Chondrocyte (in vitro differentiated cells): ENCODE results near the gene FNDC10. TPM values are rescaled to one million over a fixed set of nuclear protein-coding genes. Genes with fewer than 3 reads are reported as not detected.

Experiments
- DNase-seq: peaks from one replicate; pipeline ENCODE4 v3.0.0; 2021; ENCODE audit warnings: mixed read lengths, low spot score
- H3K27ac Mint-ChIP-seq: one replicate; pipeline ENCODE4 v1.8.0; 2021; ENCODE audit warnings: mild to moderate bottlenecking, moderate library complexity, mixed read lengths; ENCODE audit not compliant: unreplicated experiment
- H3K27me3 Mint-ChIP-seq: 2 replicates; pipeline ENCODE4 v1.8.0; 2021; ENCODE audit warnings: low read depth, mixed read lengths
- H3K36me3 Mint-ChIP-seq: 2 replicates; pipeline ENCODE4 v1.8.0; 2021; ENCODE audit warnings: low read depth, mixed read lengths
- H3K4me1 Mint-ChIP-seq: 2 replicates; pipeline ENCODE4 v1.8.0; 2021; ENCODE audit warnings: low read depth, mild to moderate bottlenecking, mixed read lengths
- H3K4me3 Mint-ChIP-seq: one replicate; pipeline ENCODE4 v1.8.0; 2021; ENCODE audit warnings: mild to moderate bottlenecking, moderate library complexity, mixed read lengths; ENCODE audit not compliant: unreplicated experiment
- H3K9me3 Mint-ChIP-seq: 2 replicates; pipeline ENCODE4 v1.8.0; 2021; ENCODE audit warnings: low read depth, mixed read lengths
- total RNA-seq: library from RNA; stranded (reverse); gene quantifications from 3 replicates; pipeline ENCODE4 v1.2.1, GENCODE V29; 2021
- TF ChIP-seq, protein P1 (sequence below): fragments of 200-600 bp; sonication (generic); IDR thresholded peaks from 2 replicates; pipeline ENCODE4 v1.5.0; 2021; ENCODE audit warnings: antibody characterized with exemption, mild to moderate bottlenecking, moderate library complexity

Gene FNDC10
- total RNA-seq, 1 donor from 2014 or later: 24.8 TPM

DNA sequence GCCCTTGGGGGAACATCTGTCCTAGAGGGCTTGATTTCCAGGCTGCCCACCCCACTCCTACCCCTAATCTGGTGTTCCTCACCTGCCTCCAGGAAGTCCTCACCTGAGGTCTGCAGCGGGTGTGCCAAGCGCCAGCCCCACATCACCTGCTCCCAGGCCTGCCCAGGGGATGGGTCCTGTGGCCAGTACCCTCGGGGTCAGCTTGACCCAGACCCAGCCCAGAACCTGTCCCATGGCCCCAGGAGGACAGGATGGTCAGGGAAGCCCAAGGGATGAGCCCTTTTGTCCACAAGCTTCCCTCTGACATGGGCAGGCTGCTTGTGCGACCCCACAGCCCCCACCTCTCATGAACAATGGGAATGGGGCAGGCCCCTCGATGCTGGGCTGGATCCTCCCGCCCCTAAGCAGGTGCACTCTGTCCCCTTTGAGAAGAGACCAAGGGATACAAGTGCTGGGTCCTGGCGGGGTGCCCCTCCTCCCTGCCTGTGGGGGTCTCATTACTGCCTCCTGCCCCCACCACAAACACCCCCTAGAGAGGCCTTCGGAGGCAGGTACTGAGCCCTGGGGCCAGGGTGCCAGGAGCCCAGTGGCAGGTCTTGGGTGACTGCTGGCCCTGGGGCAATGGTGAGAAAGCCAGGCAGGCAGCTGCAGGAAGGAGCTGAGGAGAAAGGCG is 18.6 kb upstream of the FNDC10 start:
- H3K4me1 Mint-ChIP-seq: peaks cover 32% of the 10 kb centered on the region
- no peak for DNase-seq
- no peaks in the 10 kb centered on the region for H3K27me3 Mint-ChIP-seq
- H3K27ac Mint-ChIP-seq: no peak overlapping the region
- peaks cover 3% of the 10 kb centered on the region for H3K36me3 Mint-ChIP-seq
- H3K4me3 Mint-ChIP-seq: no peak overlapping the region
- H3K9me3 Mint-ChIP-seq: no peaks in the 10 kb centered on the region
- TF ChIP-seq, protein P1, sequence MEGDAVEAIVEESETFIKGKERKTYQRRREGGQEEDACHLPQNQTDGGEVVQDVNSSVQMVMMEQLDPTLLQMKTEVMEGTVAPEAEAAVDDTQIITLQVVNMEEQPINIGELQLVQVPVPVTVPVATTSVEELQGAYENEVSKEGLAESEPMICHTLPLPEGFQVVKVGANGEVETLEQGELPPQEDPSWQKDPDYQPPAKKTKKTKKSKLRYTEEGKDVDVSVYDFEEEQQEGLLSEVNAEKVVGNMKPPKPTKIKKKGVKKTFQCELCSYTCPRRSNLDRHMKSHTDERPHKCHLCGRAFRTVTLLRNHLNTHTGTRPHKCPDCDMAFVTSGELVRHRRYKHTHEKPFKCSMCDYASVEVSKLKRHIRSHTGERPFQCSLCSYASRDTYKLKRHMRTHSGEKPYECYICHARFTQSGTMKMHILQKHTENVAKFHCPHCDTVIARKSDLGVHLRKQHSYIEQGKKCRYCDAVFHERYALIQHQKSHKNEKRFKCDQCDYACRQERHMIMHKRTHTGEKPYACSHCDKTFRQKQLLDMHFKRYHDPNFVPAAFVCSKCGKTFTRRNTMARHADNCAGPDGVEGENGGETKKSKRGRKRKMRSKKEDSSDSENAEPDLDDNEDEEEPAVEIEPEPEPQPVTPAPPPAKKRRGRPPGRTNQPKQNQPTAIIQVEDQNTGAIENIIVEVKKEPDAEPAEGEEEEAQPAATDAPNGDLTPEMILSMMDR: no peak

DNA sequence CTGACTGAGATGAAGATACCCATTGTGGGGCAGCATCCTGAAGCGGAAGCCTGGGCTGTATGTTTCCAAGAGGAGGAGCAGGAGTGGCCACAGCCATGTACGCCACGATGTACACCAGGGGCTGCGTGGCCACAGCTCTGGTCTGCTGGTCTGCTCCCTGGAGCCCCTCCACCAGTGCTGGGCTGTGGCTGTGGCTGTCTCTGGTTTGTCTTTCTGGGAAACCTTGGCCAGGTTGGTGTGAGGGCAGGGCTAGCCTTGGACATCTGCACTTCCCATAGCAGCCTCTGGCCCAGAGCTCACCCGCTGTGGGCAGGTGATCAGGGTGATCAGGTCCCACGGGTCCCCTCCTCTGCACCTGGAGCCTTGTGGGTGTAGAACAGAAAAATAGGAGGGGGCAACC is 18.0 kb upstream of the FNDC10 start:
- no peaks in the 10 kb centered on the region for H3K27me3 Mint-ChIP-seq
- H3K36me3 Mint-ChIP-seq: peaks cover 4% of the 10 kb centered on the region
- peak overlapping the region; percentile 6 for H3K4me3 Mint-ChIP-seq
- no peaks in the 10 kb centered on the region for H3K9me3 Mint-ChIP-seq
- DNase-seq: no peak
- TF ChIP-seq, protein P1: no peak
- H3K27ac Mint-ChIP-seq: no peak overlapping the region
- H3K4me1 Mint-ChIP-seq: peaks cover 34% of the 10 kb centered on the region

GRCh38 chr1:1617516-1617915 is 17.6 kb upstream of the FNDC10 start:
- peak overlapping the region; percentile 33 for H3K27ac Mint-ChIP-seq
- H3K4me3 Mint-ChIP-seq: peak overlapping the region; percentile 82

GRCh38 chr1:1616838-1617237 is 16.9 kb upstream of the FNDC10 start:
- TF ChIP-seq, protein P1: no peak
- Mint-ChIP-seq H3K4me3 (peak overlapping the region; percentile 82), H3K4me1 (peaks cover 31% of the 10 kb centered on the region), H3K27me3 (no peaks in the 10 kb centered on the region), H3K36me3 (peaks cover 4% of the 10 kb centered on the region), H3K9me3 (no peaks in the 10 kb centered on the region), H3K27ac (no peak overlapping the region)
- DNase-seq: peak; percentile 85

More at GRCh38 chr1:1617516-1617915, 17.6 kb upstream of the FNDC10 start:
- TF ChIP-seq, protein P1: no peak
- no peak for DNase-seq
- H3K36me3 Mint-ChIP-seq: peaks cover 4% of the 10 kb centered on the region
- no peaks in the 10 kb centered on the region for H3K9me3 Mint-ChIP-seq
- no peaks in the 10 kb centered on the region for H3K27me3 Mint-ChIP-seq
- peaks cover 34% of the 10 kb centered on the region for H3K4me1 Mint-ChIP-seq

DNA sequence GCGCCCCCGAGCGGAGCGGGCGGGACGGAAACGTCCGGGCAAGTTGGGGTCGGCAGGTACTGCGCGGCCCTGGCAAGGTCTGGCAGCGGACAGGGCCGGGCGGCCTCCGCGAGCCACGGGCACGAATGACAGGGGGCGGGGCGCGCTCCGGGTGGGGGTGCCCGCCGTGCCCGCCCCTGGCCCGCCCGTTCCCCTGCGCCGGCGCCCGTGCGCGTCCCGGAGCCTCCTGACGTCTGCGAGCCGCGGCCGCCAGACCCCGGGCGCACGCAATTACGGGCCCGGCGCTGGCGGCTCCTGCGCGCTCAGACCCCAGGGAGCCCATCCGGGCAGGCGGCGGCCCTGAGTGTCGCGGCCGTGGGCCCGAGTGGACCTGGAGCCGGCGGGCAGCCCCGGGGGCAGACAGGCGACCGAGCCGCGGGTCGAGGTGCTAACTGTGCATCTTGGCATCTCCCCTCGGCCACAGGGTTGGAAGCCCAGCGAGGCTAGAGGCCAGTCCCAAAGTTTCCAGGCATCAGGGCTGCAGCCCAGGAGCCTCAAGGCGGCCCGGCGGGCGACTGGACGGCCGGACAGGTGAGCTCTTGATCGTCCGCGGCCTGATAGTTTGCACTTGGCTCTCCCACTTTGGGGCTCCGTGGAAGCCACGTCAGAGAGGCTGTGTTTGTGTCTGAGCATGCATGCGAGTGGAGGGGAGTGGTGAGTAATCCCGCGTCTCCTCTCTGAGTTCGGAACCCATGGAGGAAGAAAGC is 16.3 kb upstream of the FNDC10 start:
- H3K27ac Mint-ChIP-seq: peak overlapping the region; percentile 61
- peak overlapping the region; percentile 82 for H3K4me3 Mint-ChIP-seq
- peaks cover 4% of the 10 kb centered on the region for H3K36me3 Mint-ChIP-seq
- TF ChIP-seq, protein P1: no peak
- H3K4me1 Mint-ChIP-seq: peaks cover 31% of the 10 kb centered on the region
- H3K9me3 Mint-ChIP-seq: no peaks in the 10 kb centered on the region
- no peaks in the 10 kb centered on the region for H3K27me3 Mint-ChIP-seq
- peak; percentile 82 for DNase-seq
